Ishikawa (cell line): ENCODE measurements around the gene MICU2.

Experiments
- CREB1 ChIP-seq: IDR thresholded peaks from 2 replicates; pipeline ENCODE4 v1.6.1; 2012; ENCODE audit warnings: low read depth
- EP300 ChIP-seq: IDR thresholded peaks from 2 replicates; pipeline ENCODE4 v1.6.1; 2012; ENCODE audit warnings: borderline replicate concordance
- MAX ChIP-seq: IDR thresholded peaks from 2 replicates; pipeline ENCODE4 v1.6.1; 2012
- REST ChIP-seq: IDR thresholded peaks from 2 replicates; pipeline ENCODE4 v1.6.1; 2012; ENCODE audit warnings: low read depth, mild to moderate bottlenecking
- TAF1 ChIP-seq: IDR thresholded peaks from 2 replicates; pipeline ENCODE4 v1.6.1; 2012; ENCODE audit warnings: low read depth, mild to moderate bottlenecking

DNA sequence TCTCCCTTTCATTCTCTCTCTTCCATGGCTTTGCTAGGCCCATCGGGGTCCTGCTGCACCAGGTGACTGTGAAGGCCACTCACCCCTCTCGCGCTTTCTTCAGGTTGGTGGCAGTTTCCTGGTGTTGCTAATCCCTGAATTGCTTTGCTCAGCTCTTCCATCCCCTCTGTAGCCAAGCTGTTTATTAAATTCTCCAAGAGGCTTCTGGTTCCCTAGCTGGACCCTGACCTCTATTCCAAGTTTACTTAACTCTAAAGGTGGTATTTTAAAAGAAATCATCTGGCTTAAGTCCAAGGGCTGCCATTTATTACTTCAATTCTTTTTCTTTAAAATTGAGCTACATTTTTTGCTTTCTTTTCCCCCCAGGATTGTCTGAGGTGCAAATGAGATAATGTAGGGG lies 32.7 kb upstream of the MICU2 start:
- TF ChIP-seq EP300 (no peak), TAF1 (no peak), REST (no peak), CREB1 (no peak), MAX (no peak)
